Type B pancreatic cell (in vitro differentiated cells): Measurements from ENCODE around the gene CHTF18. TPM values are rescaled to one million over a fixed set of nuclear protein-coding genes. Genes with fewer than 3 reads are reported as not detected.
A peak's percentile ranks its signal among the peaks of the same experiment; 100 is the strongest.

Experiments
- DNase-seq: peaks from one replicate; pipeline ENCODE4 v3.0.0; 2021; ENCODE audit warnings: mixed read lengths; ENCODE audit not compliant: unreplicated experiment; ENCODE audit errors: extremely low spot score
- H3K27ac Mint-ChIP-seq: 2 replicates; pipeline ENCODE4 v1.8.0; 2021; ENCODE audit warnings: mild to moderate bottlenecking, mixed read lengths
- H3K27me3 Mint-ChIP-seq: 2 replicates; pipeline ENCODE4 v1.8.0; 2021; ENCODE audit warnings: mixed read lengths
- H3K36me3 Mint-ChIP-seq: 2 replicates; pipeline ENCODE4 v1.8.0; 2021; ENCODE audit warnings: mixed read lengths
- H3K4me1 Mint-ChIP-seq: one replicate; pipeline ENCODE4 v1.8.0; 2021; ENCODE audit warnings: mixed read lengths; ENCODE audit not compliant: unreplicated experiment
- H3K4me3 Mint-ChIP-seq: 2 replicates; pipeline ENCODE4 v1.8.0; 2021; ENCODE audit warnings: mild to moderate bottlenecking, mixed read lengths
- H3K9me3 Mint-ChIP-seq: 2 replicates; pipeline ENCODE4 v1.8.0; 2021; ENCODE audit warnings: mixed read lengths
- CTCF ChIP-seq: fragments of 200-600 bp; sonication (generic); conservative IDR thresholded peaks from 2 replicates; pipeline ENCODE4 v1.5.0; 2021; ENCODE audit warnings: antibody characterized with exemption, mild to moderate bottlenecking
- total RNA-seq: library from RNA; stranded (reverse); gene quantifications from 2 replicates; pipeline ENCODE4 v1.2.1, GENCODE V29; 2021; ENCODE audit warnings: low replicate concordance

The CHTF18 gene
- total RNA-seq, 1 donor from 2014 or later: 105 TPM

- Mint-ChIP-seq H3K27ac (peak overlapping the region; percentile 13), H3K4me3 (peak overlapping the region; percentile 23), H3K27me3 (no peaks in the 10 kb centered on the region), H3K4me1 (no peaks in the 10 kb centered on the region), H3K9me3 (no peaks in the 10 kb centered on the region), H3K36me3 (peaks cover 5% of the 10 kb centered on the region)
- no peak for TF ChIP-seq CTCF
- DNase-seq: no peak
Measured at GRCh38 chr16:791131-791530, 2.7 kb downstream of the CHTF18 start.

- Mint-ChIP-seq H3K27ac (no peak overlapping the region), H3K27me3 (no peaks in the 10 kb centered on the region), H3K9me3 (no peaks in the 10 kb centered on the region), H3K36me3 (peaks cover 5% of the 10 kb centered on the region), H3K4me3 (no peak overlapping the region), H3K4me1 (no peaks in the 10 kb centered on the region)
- no peak for TF ChIP-seq CTCF
- no peak for DNase-seq
Measured at GRCh38 chr16:792221-792995, 4.0 kb downstream of the CHTF18 start.

GRCh38 chr16:793414-793813 is 5.0 kb downstream of the CHTF18 start:
- H3K27ac Mint-ChIP-seq: no peak overlapping the region
- no peaks in the 10 kb centered on the region for H3K4me1 Mint-ChIP-seq
- TF ChIP-seq CTCF: no peak
- peaks cover 6% of the 10 kb centered on the region for H3K27me3 Mint-ChIP-seq
- no peak for DNase-seq
- peaks cover 5% of the 10 kb centered on the region for H3K36me3 Mint-ChIP-seq
- no peak overlapping the region for H3K4me3 Mint-ChIP-seq
- H3K9me3 Mint-ChIP-seq: no peaks in the 10 kb centered on the region

- no peaks in the 10 kb centered on the region for H3K9me3 Mint-ChIP-seq
- no peak for TF ChIP-seq CTCF
Measured at GRCh38 chr16:794091-794822, 5.8 kb downstream of the CHTF18 start.

GRCh38 chr16:794853-795466 is 6.5 kb downstream of the CHTF18 start:
- DNase-seq: no peak
- Mint-ChIP-seq H3K36me3 (peaks cover 5% of the 10 kb centered on the region), H3K4me3 (no peak overlapping the region), H3K27me3 (peaks cover 18% of the 10 kb centered on the region), H3K27ac (no peak overlapping the region), H3K4me1 (no peaks in the 10 kb centered on the region), H3K9me3 (no peaks in the 10 kb centered on the region)
- TF ChIP-seq CTCF: no peak

More at GRCh38 chr16:794091-794822, 5.8 kb downstream of the CHTF18 start:
- H3K27me3 Mint-ChIP-seq: peaks cover 14% of the 10 kb centered on the region
- H3K4me3 Mint-ChIP-seq: no peak overlapping the region
- peaks cover 5% of the 10 kb centered on the region for H3K36me3 Mint-ChIP-seq
- no peaks in the 10 kb centered on the region for H3K4me1 Mint-ChIP-seq
- no peak for DNase-seq
- no peak overlapping the region for H3K27ac Mint-ChIP-seq
